Kasumi-1 (cell line): ENCODE results near the gene MRPL28.
"Not testable (repeated sequence)": the region's sequence is repeated elsewhere in the genome, so short reads cannot be mapped to it uniquely, and the experiment has no call there.

Experiments
- DNase-seq, 2 experiments: peaks; one replicate each; lab custom pipeline; 2025; lab: John Stamatoyannopoulos, UW

MRPL28 gene

GRCh38 chr16:373020-373598, 2.8 kb upstream of the MRPL28 start:
- no peak for DNase-seq

DNA sequence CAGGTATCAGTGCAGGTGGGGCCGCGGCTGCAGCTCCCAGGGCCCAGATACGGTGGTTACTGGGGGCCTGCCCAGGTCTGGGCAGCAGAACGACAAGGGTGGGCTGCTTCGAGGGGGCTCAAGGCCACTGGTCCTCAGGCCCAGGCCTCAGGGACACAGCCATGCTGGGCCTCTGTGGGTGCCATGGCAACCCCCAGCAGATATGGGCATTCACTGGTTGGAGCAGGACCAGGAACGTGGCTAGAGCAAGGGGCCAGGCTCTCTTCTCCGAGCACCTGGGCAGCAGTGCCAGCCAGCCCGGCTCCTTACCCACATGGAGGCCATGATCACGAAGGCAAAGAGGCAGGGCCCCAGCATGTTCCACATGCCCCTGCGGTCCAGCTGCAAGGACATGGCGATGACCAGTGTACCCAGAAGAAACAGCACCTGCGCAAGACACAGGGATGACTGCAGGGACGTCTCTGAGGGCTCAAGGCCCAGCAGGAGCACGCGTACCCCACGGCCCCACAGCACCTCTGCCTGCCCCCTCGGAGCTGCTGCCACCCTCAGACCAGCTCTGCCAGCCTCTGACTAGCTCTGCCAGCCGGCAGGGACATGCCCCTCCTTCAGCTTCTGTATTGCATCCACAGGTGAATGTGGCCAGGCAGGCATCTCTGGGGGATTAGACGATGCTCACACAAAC, 2.1 kb upstream of the MRPL28 start:
- DNase-seq: no peak

- no peak for DNase-seq
These were observed 1.4 kb upstream of the MRPL28 start for GRCh38 chr16:371515-372301.

GRCh38 chr16:370979-371514, 709 bp upstream of the MRPL28 start:
- no peak for DNase-seq

- DNase-seq: no peak
These were observed 387 bp downstream of the MRPL28 start for GRCh38 chr16:369866-370436.

DNA sequence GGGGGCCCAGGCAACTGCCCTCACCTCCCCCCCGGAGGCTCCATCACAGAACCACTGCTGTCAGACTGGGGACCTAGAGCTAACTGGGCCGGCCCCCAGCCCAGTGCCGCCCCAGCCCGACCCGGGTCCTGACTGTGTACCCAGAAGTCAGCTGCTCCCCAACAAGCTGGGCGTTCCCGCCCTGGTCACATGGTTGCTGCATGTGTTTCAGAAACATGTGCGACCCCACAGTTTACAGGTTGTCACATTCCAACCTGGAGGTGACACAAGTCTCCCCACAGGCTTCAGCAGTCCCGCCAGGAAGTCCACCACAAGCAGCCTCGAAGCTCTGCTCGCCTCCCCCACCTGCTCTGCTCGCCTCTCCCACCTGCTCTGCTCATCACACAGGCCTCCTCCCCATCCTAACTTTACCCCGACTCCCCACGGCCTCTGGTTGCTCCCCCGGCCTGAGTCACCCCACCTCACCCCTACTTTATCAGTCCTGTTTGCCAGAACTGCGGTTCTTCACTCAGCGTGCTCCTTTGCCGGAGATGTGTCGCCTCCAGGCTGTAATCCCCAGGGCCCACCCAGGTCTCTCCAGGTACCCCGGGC, 968 bp downstream of the MRPL28 start:
- DNase-seq: no peak

DNA sequence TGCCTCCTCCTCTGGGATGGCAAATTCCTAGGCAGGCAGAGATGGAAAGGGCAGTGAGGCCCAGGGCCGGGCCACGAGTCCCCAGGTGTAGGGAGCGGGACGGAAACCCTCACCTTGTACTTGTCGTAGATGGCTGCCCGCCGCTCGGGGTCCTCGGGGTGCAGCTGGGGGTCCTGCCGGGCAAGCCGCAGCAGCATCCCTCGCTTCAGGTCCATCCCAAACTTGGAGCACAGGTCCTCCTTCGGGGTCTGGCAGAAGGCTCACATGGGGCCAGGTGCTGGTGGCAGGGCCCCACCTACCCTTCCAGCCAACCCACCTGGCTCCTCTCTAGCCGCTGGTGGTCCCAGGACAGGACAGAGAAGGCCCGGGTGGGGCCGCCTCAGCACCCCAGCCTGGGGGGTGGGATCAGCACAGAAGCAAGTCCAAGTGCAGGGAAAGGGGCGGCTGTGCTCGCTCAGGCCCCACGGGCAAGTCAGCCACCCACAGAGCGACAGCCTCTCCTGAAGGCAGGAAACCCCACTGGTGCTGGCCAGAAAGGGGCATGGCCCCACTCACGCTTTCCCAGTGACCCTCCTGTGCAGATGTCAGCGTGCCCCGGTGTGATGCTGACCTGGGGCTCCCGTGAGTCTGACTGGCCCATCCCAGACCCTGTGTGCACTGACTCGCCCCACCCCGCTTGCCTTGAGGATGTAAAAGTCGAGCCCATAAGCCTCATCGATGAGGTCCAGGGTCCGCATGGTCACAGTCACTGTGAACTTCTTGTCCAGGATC, 1.8 kb downstream of the MRPL28 start:
- no peak for DNase-seq

DNA sequence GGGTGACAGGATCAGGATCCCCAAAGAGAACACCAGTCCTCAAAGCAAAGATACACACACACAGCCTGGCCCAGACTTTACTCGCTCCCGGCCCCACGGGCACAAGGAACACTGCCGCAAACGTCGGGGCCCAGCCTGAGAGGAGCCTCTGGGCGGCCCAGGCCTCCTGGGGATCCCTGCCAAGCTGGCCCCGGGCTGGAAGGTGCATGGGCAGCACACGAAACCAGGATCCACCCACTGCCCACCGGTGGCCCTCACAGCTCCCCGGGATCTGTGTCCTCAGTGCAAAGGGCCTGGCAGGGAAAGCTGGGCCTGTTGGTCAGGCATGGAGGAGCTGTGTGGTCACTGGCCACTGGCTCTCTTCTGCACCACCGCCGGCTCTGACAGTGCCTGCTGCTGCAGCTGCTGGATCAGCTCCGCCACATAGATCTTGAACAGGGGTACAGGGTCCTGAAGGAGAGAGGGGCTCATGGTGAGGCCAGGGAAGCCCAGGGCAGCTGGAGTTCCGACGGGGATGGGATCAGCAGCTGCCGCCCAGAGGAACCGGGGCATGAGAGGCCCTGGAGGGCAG, 2.9 kb downstream of the MRPL28 start:
- no peak for DNase-seq

GRCh38 chr16:366476-366875, 3.9 kb downstream of the MRPL28 start:
- DNase-seq: no peak

DNA sequence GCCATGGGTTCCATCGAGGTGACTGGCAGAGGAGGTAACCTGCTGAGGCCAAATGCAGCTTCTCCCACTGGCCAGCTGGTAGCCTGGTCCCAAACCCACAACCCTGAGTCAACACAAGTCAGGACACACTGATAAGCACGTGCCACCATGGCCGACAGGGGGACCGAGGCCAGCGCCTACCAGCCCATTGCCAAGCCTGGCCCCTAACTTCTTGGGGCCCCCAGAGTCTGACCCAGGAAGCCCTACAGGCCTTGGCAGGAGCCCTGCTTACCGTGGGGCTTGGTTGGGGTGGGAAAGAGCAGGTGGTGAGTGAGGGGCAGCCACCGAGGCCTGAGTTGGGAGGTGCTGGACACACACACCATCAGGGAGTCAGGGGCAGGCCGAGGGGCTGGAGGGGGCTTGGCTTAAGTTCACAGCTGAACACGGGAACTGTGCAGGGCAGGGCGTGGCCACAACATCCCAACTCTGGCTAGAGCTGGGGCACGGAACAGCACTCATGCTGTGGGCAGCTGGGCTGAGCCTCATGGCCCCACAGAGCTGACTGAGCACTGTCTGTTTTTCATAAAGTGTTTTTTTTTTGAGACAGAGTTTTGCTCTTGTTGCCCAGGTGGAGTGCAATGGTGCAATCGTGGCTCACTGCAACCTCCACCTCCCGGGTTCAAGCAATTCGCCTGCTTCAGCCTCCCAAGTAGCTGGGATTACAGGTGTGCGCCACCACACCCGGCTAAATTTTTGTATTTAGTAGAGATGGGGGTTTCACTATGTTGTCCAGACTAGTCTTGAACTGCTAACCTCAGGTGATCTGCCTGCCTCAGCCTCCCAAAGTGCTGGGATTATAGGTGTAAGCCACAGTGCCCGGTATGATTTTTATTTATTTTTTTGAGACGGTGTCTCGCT, 5.5 kb downstream of the MRPL28 start:
- DNase-seq: no peak

- no peak for DNase-seq
These were observed 6.4 kb downstream of the MRPL28 start for GRCh38 chr16:363766-364490.

- DNase-seq: no peak
These were observed 7.1 kb downstream of the MRPL28 start for GRCh38 chr16:363110-363765.

DNA sequence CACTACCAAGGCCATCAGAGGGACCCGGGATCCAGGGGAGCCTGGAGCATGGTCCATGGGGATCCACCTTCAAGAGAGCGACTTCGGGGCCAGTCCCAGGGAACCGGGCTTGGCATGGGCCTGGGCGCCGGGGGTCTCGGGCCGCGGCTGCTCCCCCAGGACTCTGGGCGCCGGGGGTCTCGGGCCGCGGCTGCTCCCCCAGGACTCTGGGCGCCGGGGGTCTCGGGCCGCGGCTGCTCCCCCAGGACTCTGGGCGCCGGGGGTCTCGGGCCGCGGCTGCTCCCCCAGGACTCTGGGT, 7.7 kb downstream of the MRPL28 start:
- not testable (repeated sequence) for DNase-seq

- peak; percentile 49 to 53 for DNase-seq
These were observed 8.3 kb downstream of the MRPL28 start for GRCh38 chr16:361872-362701.

DNA sequence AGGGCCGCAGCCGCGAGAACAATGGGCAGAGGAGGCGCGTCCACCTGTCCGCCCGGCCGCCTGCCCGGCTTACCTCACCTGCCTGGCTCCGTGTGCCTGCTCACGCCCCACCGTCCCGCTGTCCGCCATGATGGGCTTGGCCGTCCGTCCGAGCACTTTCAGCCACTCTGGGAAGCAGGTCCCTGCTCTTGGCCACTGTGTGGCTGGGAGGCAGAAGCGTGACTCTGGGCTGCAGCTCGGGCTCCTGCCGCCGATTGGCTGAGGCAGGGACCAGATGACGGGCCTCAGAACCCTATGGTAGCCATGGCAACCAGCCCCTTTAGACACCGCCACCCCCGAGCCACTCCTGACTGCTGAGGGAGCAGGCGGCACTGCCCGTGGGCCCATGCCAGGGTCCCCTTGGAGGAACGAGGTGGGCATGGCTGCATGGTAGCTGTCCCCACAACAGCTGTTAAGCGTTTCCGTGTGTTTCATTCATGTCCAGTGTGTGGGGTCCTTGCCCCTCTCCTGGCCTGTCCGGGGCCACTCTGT, 8.9 kb downstream of the MRPL28 start:
- DNase-seq: no peak

DNA sequence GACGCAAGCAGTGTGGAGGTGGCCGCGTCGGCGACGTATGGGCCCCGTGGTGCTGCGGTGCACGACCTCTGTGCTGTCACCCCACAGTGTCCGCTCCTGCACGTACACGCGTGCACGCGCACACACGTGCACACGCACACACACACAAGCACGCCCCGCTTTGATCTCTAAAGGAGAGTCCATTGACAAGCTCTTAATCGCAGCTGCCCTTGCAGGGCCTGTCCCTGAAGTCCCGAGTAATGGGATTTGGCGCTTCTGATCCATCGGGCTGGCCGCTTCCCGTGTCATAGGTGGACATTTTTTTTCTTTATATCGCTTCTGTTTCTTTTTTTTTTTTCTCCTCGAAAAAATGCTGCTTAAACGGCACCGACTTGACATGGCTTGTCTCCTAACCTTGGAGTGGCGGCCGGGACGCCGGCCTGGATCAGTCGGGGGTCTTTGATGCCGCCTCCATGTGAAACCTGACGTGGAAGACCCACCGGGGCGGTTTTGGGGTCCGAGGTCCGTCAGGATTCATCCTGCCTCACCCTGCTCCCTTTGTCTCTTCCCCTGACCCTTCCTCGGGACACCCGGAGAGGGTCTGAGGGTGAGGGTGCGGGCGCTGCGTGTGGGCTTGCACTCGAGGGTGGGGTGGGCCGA, 9.5 kb downstream of the MRPL28 start:
- DNase-seq: no peak
